ENCODE measurements around the gene CAPN12. TPM values are rescaled to one million over a fixed set of nuclear protein-coding genes. Genes with fewer than 3 reads are reported as not detected.

Gene CAPN12
- total RNA-seq, 1 donor from 2014 or later, result 1.3 TPM

GRCh38 chr19:38719761-38720558 is 24.3 kb downstream of the CAPN12 start:
- TF ChIP-seq, protein P1, sequence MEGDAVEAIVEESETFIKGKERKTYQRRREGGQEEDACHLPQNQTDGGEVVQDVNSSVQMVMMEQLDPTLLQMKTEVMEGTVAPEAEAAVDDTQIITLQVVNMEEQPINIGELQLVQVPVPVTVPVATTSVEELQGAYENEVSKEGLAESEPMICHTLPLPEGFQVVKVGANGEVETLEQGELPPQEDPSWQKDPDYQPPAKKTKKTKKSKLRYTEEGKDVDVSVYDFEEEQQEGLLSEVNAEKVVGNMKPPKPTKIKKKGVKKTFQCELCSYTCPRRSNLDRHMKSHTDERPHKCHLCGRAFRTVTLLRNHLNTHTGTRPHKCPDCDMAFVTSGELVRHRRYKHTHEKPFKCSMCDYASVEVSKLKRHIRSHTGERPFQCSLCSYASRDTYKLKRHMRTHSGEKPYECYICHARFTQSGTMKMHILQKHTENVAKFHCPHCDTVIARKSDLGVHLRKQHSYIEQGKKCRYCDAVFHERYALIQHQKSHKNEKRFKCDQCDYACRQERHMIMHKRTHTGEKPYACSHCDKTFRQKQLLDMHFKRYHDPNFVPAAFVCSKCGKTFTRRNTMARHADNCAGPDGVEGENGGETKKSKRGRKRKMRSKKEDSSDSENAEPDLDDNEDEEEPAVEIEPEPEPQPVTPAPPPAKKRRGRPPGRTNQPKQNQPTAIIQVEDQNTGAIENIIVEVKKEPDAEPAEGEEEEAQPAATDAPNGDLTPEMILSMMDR (IDR thresholded peaks at IDR 0.05; ENCODE audit: insufficient read depth, low read length, poor library complexity, severe bottlenecking), result no peak
- DNase-seq (ENCODE audit: low read depth), result no peak
- peaks cover 10% of the 10 kb centered on the region for H3K36me3 ChIP-seq (ENCODE audit: control insufficient read depth, insufficient read depth, low read length)

DNA sequence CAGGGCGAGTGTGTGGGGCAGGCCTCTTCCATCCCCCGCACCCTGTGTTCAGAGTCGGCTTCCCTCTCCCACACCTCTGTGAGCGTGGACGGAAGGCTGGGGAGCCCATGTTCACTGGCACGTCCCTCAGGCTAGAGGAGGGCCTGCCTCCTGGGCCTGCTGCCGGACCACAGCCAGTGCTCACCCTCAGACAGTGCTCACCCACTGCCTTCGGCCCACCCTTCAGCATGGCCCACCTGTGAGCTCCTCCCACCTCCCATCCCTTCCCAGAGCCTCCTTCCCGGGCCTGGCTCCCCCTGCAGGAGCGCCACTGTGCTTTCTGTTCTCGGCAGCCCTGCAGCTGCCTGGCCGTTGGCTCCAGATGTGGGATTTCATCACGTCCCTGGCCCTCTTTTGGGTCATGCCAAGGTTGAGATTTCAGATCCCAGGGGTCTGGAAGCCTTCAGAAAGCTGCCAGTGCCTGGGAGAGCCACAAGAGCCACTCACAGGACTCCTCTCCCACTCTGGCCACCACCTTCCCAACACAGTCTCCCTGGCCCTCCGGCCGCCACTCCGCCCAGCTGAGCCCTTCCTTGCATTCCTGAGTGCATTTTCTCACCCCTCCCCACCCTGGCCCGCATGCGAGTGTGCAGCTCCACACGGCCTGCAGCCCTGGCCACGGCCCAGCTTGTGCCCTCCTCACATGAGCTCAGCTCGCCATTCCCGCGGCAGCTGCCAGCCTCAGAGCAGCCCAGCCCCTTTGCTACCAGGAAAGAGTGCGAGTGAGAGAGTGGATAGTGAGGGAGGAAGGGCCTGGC is 25.3 kb downstream of the CAPN12 start:
- TF ChIP-seq, protein P1 (IDR thresholded peaks at IDR 0.05; ENCODE audit: insufficient read depth, low read length, poor library complexity, severe bottlenecking), result peak; percentile 43
- Histone ChIP-seq H3K36me3 (ENCODE audit: control insufficient read depth, insufficient read depth, low read length) (peaks cover 8% of the 10 kb centered on the region), H3K4me3 (ENCODE audit: low read depth, low read length) (no peak overlapping the region), H3K27me3 (ENCODE audit: control insufficient read depth, insufficient read depth, low read length) (no peaks in the 10 kb centered on the region)
- DNase-seq (ENCODE audit: low read depth), result no peak

More at GRCh38 chr19:38719761-38720558, 24.3 kb downstream of the CAPN12 start:
- Histone ChIP-seq H3K27me3 (ENCODE audit: control insufficient read depth, insufficient read depth, low read length) (no peaks in the 10 kb centered on the region), H3K4me3 (ENCODE audit: low read depth, low read length) (no peak overlapping the region)

DNA sequence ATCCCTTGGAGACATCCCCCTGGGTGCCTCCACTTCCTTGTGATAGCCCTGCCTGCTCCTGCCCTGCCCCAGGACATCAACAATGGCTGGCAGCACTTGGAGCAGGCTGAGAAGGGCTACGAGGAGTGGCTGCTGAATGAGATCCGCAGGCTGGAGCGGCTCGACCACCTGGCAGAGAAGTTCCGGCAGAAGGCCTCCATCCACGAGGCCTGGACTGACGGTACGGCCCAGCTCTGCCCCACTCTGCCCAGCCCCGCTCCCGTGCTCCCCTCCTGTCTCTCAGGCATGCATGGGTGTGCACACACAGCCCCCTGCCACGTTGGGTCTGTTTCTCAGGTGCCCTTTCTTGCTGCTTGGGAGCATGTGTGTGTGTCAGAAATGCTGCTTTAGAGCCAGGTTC is 26.4 kb downstream of the CAPN12 start:
- peaks cover 11% of the 10 kb centered on the region for H3K36me3 ChIP-seq (ENCODE audit: control insufficient read depth, insufficient read depth, low read length)
- no peak for DNase-seq (ENCODE audit: low read depth)
- TF ChIP-seq, protein P1 (IDR thresholded peaks at IDR 0.05; ENCODE audit: insufficient read depth, low read length, poor library complexity, severe bottlenecking), result no peak
- H3K4me3 ChIP-seq (ENCODE audit: low read depth, low read length), result no peak overlapping the region
- H3K27me3 ChIP-seq (ENCODE audit: control insufficient read depth, insufficient read depth, low read length), result no peaks in the 10 kb centered on the region

- TF ChIP-seq, protein P1 (IDR thresholded peaks at IDR 0.05; ENCODE audit: insufficient read depth, low read length, poor library complexity, severe bottlenecking), result no peak
- peaks cover 13% of the 10 kb centered on the region for H3K36me3 ChIP-seq (ENCODE audit: control insufficient read depth, insufficient read depth, low read length)
- no peaks in the 10 kb centered on the region for H3K27me3 ChIP-seq (ENCODE audit: control insufficient read depth, insufficient read depth, low read length)
- no peak overlapping the region for H3K4me3 ChIP-seq (ENCODE audit: low read depth, low read length)
- no peak for DNase-seq (ENCODE audit: low read depth)
These were observed 27.2 kb downstream of the CAPN12 start for GRCh38 chr19:38717051-38717450.

- peaks cover 15% of the 10 kb centered on the region for H3K36me3 ChIP-seq (ENCODE audit: control insufficient read depth, insufficient read depth, low read length)
- TF ChIP-seq, protein P1 (IDR thresholded peaks at IDR 0.05; ENCODE audit: insufficient read depth, low read length, poor library complexity, severe bottlenecking), result no peak
- DNase-seq (ENCODE audit: low read depth), result no peak
- H3K4me3 ChIP-seq (ENCODE audit: low read depth, low read length), result no peak overlapping the region
- no peaks in the 10 kb centered on the region for H3K27me3 ChIP-seq (ENCODE audit: control insufficient read depth, insufficient read depth, low read length)
These were observed 28.7 kb downstream of the CAPN12 start for GRCh38 chr19:38715555-38715954.
